Liver (tissue), 3 donors: ENCODE measurements around the gene CIC.

Experiments used
- CTCF ChIP-seq: fragments of 150-350 bp; IDR thresholded peaks from 2 replicates; pipeline ENCODE4 v1.5.1; 2017; ENCODE audit warnings: improper control_type of control experiment, low read depth, low read length; ENCODE audit not compliant: missing input control
- FOXA1 ChIP-seq: IDR thresholded peaks from 2 replicates; pipeline ENCODE4 v1.6.1; 2016; ENCODE audit warnings: antibody characterized with exemption
- JUND ChIP-seq, 2 donors: IDR thresholded peaks; 2 replicates each; pipeline ENCODE4 v1.6.1; 2016; ENCODE audit warnings: antibody characterized with exemption in 2 of 2
- RAD21 ChIP-seq, 2 donors: IDR thresholded peaks; 2 replicates each; pipeline ENCODE4 v1.6.1; 2016; ENCODE audit warnings: antibody characterized with exemption in 2 of 2, mild to moderate bottlenecking in 2 of 2
- REST ChIP-seq: IDR thresholded peaks from 2 replicates; pipeline ENCODE4 v1.6.1; 2016; ENCODE audit warnings: antibody characterized with exemption, mild to moderate bottlenecking
- donor health status: healthy.
- donor health status: healthy.

GRCh38 chr19:42303876-42304275 lies 34.8 kb downstream of the CIC start:
- TF ChIP-seq FOXA1 (no peak), RAD21 (IDR thresholded peaks at IDR 0.05) (no peak), CTCF (no peak), JUND (IDR thresholded peaks at IDR 0.05) (no peak), REST (no peak)
